ENCODE measurements around the gene REXO1. TPM values are rescaled to one million over a fixed set of nuclear protein-coding genes. Genes with fewer than 3 reads are reported as not detected.

REXO1 gene
- total RNA-seq, 1 donor from 2014 or later: 5.7 TPM

- Histone ChIP-seq H3K36me3 (ENCODE audit: control insufficient read depth in 3 of 3, insufficient read depth in 3 of 3, low read length in 3 of 3) (peaks cover 0 to 3% (median 0%) of the 10 kb centered on the region in 3 donors), H3K9me3 (ENCODE audit: control insufficient read depth in 3 of 3, low read length in 3 of 3) (no peaks in the 10 kb centered on the region), H3K4me1 (ENCODE audit: control insufficient read depth in 3 of 3, insufficient read depth in 3 of 3, low read length in 3 of 3) (peaks cover 16 to 22% (median 21%) of the 10 kb centered on the region in 3 donors), H3K27me3 (ENCODE audit: control insufficient read depth in 3 of 3, insufficient read depth in 3 of 3, low read length in 3 of 3) (no peaks in the 10 kb centered on the region), H3K4me3 (ENCODE audit: low read length in 3 of 3) (no peak overlapping the region), H3K27ac (ENCODE audit: low read depth, low read length) (no peak overlapping the region), H3K9ac (ENCODE audit: low read depth in 1 of 3, low read length in 3 of 3) (no peak overlapping the region)
Observed at GRCh38 chr19:1868971-1869370, 20.7 kb upstream of the REXO1 start.

- peaks cover 3 to 7% (median 6%) of the 10 kb centered on the region in 3 donors for H3K4me1 ChIP-seq (ENCODE audit: control insufficient read depth in 3 of 3, insufficient read depth in 3 of 3, low read length in 3 of 3)
- peaks cover 0 to 3% (median 0%) of the 10 kb centered on the region in 3 donors for H3K36me3 ChIP-seq (ENCODE audit: control insufficient read depth in 3 of 3, insufficient read depth in 3 of 3, low read length in 3 of 3)
- H3K9me3 ChIP-seq (ENCODE audit: control insufficient read depth in 3 of 3, low read length in 3 of 3): no peaks in the 10 kb centered on the region
- H3K27me3 ChIP-seq (ENCODE audit: control insufficient read depth in 3 of 3, insufficient read depth in 3 of 3, low read length in 3 of 3): no peaks in the 10 kb centered on the region
- H3K27ac ChIP-seq (ENCODE audit: low read depth, low read length): no peak overlapping the region
- no peak overlapping the region for H3K4me3 ChIP-seq (ENCODE audit: low read length in 3 of 3)
- no peak overlapping the region for H3K9ac ChIP-seq (ENCODE audit: low read depth in 1 of 3, low read length in 3 of 3)
Observed at GRCh38 chr19:1867349-1867724, 19.1 kb upstream of the REXO1 start.

DNA sequence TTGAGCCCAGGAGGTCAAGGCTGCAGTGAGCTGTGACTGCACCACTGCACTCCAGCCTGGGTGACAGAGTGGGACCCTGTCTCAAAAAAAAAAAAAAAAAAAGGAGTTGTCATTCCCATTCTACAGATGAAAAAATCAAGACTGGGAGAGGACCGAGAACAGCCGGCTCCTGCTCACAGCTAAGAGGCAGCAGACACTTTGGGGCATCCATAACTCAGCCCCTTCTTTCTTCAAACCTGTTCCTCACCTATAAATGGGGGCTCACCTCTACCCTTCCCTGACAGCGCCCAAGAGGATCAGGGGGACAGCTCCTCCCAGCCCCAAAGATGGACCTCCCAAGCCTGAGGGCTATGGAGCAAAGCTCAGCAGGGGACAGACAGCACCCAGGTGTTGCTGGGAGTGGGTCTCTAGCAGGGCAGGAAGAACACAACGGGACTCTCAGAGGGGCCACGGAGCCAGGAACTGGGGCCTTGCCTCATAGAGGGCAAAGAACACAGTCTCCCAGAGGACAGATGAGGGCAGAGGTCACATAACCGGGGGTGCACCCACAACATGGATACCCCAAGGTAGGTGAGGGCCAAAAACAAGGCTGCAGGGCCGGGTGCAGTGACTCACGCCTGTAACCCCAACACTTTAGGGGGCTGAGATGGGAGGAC, 18.5 kb upstream of the REXO1 start:
- H3K4me3 ChIP-seq (ENCODE audit: low read length in 3 of 3): no peak overlapping the region
- H3K36me3 ChIP-seq (ENCODE audit: control insufficient read depth in 3 of 3, insufficient read depth in 3 of 3, low read length in 3 of 3): peaks cover 0 to 3% (median 0%) of the 10 kb centered on the region in 3 donors
- peaks cover 3 to 10% (median 8%) of the 10 kb centered on the region in 3 donors for H3K4me1 ChIP-seq (ENCODE audit: control insufficient read depth in 3 of 3, insufficient read depth in 3 of 3, low read length in 3 of 3)
- no peaks in the 10 kb centered on the region for H3K9me3 ChIP-seq (ENCODE audit: control insufficient read depth in 3 of 3, low read length in 3 of 3)
- H3K27ac ChIP-seq (ENCODE audit: low read depth, low read length): no peak overlapping the region
- no peaks in the 10 kb centered on the region for H3K27me3 ChIP-seq (ENCODE audit: control insufficient read depth in 3 of 3, insufficient read depth in 3 of 3, low read length in 3 of 3)
- no peak overlapping the region for H3K9ac ChIP-seq (ENCODE audit: low read depth in 1 of 3, low read length in 3 of 3)

GRCh38 chr19:1865172-1866010, 17.1 kb upstream of the REXO1 start:
- H3K9ac ChIP-seq (ENCODE audit: low read depth in 1 of 3, low read length in 3 of 3): peak overlapping the region; percentile 51 to 75 (median 69)
- H3K27me3 ChIP-seq (ENCODE audit: control insufficient read depth in 3 of 3, insufficient read depth in 3 of 3, low read length in 3 of 3): peaks cover 0 to 4% (median 0%) of the 10 kb centered on the region in 3 donors
- peak overlapping the region; percentile 83 for H3K27ac ChIP-seq (ENCODE audit: low read depth, low read length)
- no peaks in the 10 kb centered on the region for H3K36me3 ChIP-seq (ENCODE audit: control insufficient read depth in 3 of 3, insufficient read depth in 3 of 3, low read length in 3 of 3)
- H3K4me3 ChIP-seq (ENCODE audit: low read length in 3 of 3): peak overlapping the region in 1 of 3 donors; percentile 71
- H3K9me3 ChIP-seq (ENCODE audit: control insufficient read depth in 3 of 3, low read length in 3 of 3): no peaks in the 10 kb centered on the region
- H3K4me1 ChIP-seq (ENCODE audit: control insufficient read depth in 3 of 3, insufficient read depth in 3 of 3, low read length in 3 of 3): peaks cover 12 to 24% (median 16%) of the 10 kb centered on the region in 3 donors

DNA sequence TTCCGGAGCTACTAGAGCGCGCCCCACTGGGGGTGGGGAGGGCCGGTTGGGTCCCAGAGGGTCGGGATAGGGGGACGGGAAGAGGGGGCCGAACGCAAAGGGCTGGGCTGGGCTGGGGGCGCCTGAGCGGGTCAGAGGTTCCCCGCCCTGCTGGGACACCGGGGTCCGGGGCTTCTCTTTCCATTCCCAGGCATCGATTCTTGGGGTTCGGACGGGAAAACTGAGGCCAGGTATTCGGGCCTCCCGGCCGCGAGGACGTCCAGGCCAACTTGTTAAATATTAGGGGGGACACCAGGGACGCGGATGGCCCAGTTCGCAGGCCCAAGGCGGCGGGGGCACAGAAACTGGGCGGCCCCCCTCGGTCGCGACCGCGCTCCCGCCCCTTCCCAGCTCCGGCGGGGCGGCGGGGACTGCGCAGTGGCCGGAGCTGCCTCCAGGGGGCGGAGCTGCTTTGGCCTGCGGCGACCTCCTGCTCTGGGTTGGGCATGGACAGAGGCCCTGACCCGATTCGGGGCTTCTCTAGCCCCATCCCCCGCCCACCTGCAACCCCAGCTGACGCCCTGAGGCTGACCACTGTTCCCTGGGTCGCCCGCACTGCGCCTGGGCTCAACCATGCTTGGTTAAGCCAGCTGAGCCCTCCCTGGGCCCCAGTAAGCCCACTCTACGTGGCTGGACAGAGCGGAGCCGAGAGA, 16.3 kb upstream of the REXO1 start:
- no peaks in the 10 kb centered on the region for H3K9me3 ChIP-seq (ENCODE audit: control insufficient read depth in 3 of 3, low read length in 3 of 3)
- H3K4me3 ChIP-seq (ENCODE audit: low read length in 3 of 3): peak overlapping the region; percentile 62 to 72 (median 71)
- H3K4me1 ChIP-seq (ENCODE audit: control insufficient read depth in 3 of 3, insufficient read depth in 3 of 3, low read length in 3 of 3): peaks cover 12 to 28% (median 22%) of the 10 kb centered on the region in 3 donors
- H3K27ac ChIP-seq (ENCODE audit: low read depth, low read length): peak overlapping the region; percentile 83
- peaks cover 0 to 4% (median 0%) of the 10 kb centered on the region in 3 donors for H3K27me3 ChIP-seq (ENCODE audit: control insufficient read depth in 3 of 3, insufficient read depth in 3 of 3, low read length in 3 of 3)
- H3K36me3 ChIP-seq (ENCODE audit: control insufficient read depth in 3 of 3, insufficient read depth in 3 of 3, low read length in 3 of 3): no peaks in the 10 kb centered on the region
- peak overlapping the region; percentile 51 to 75 (median 69) for H3K9ac ChIP-seq (ENCODE audit: low read depth in 1 of 3, low read length in 3 of 3)

DNA sequence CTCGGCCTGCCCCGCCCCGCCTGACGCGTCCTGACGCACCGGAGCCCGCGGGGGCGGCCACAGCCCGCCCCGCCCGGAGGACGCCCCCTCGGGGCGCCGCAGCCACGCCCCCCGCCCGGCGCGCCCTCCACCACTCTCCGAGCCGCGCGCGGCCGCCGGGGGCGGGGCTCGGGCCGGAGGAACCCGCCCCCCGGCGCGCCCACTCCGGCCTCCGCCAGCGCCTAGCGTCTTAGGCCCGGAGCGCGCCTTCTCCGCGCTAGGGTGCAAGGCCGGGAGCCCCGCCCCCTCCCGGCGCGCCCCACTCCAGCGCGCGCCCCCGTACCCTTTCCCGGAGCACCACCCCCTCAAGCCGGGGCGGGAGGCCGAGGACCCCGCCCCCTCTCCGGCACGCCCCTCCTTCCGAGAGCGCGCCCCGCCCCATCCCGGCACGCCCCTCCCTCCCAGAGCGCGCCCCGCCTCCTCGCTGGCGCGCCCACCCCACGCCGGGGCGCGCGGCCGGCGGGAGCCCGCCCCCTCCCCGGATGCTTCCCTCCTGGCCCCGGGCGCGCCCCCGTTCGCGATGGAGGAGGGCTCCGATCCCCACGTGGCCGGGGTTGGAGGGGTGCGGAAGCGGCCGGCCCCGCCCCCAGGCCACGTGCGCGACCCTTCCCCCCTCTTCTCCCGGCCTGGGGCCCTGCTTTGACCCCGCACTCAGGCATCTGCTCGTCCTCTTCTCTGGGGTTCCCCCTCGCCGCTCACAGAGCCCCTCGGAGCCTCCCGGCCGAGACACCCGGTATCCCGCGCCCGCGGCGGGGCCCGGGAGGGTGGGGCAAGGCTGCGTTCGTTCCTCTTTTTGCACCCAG, 15.6 kb upstream of the REXO1 start:
- H3K27ac ChIP-seq (ENCODE audit: low read depth, low read length): peak overlapping the region; percentile 83
- no peaks in the 10 kb centered on the region for H3K9me3 ChIP-seq (ENCODE audit: control insufficient read depth in 3 of 3, low read length in 3 of 3)
- no peaks in the 10 kb centered on the region for H3K36me3 ChIP-seq (ENCODE audit: control insufficient read depth in 3 of 3, insufficient read depth in 3 of 3, low read length in 3 of 3)
- H3K4me1 ChIP-seq (ENCODE audit: control insufficient read depth in 3 of 3, insufficient read depth in 3 of 3, low read length in 3 of 3): peaks cover 12 to 31% (median 23%) of the 10 kb centered on the region in 3 donors
- H3K9ac ChIP-seq (ENCODE audit: low read depth in 1 of 3, low read length in 3 of 3): peak overlapping the region; percentile 33 to 75 (median 69)
- peaks cover 0 to 7% (median 0%) of the 10 kb centered on the region in 3 donors for H3K27me3 ChIP-seq (ENCODE audit: control insufficient read depth in 3 of 3, insufficient read depth in 3 of 3, low read length in 3 of 3)
- H3K4me3 ChIP-seq (ENCODE audit: low read length in 3 of 3): peak overlapping the region; percentile 62 to 72 (median 71)

GRCh38 chr19:1863328-1863637, 15.0 kb upstream of the REXO1 start, which contains the start of gene KLF16:
Gene KLF16, minus strand, starts transcription at chr19:1863579. Its CDS starts 82 bp downstream, at chr19:1863497.
- H3K36me3 ChIP-seq (ENCODE audit: control insufficient read depth in 3 of 3, insufficient read depth in 3 of 3, low read length in 3 of 3): no peaks in the 10 kb centered on the region
- H3K4me1 ChIP-seq (ENCODE audit: control insufficient read depth in 3 of 3, insufficient read depth in 3 of 3, low read length in 3 of 3): peaks cover 12 to 35% (median 23%) of the 10 kb centered on the region in 3 donors
- peak within 1 kb of the TSS; percentile 83 for H3K27ac ChIP-seq (ENCODE audit: low read depth, low read length)
- peak within 1 kb of the TSS; percentile 51 to 75 (median 69) for H3K9ac ChIP-seq (ENCODE audit: low read depth in 1 of 3, low read length in 3 of 3)
- peak within 1 kb of the TSS; percentile 62 to 72 (median 71) for H3K4me3 ChIP-seq (ENCODE audit: low read length in 3 of 3)
- peaks cover 0 to 11% (median 3%) of the 10 kb centered on the region in 3 donors for H3K27me3 ChIP-seq (ENCODE audit: control insufficient read depth in 3 of 3, insufficient read depth in 3 of 3, low read length in 3 of 3)
- H3K9me3 ChIP-seq (ENCODE audit: control insufficient read depth in 3 of 3, low read length in 3 of 3): no peaks in the 10 kb centered on the region

GRCh38 chr19:1862424-1863327, 14.4 kb upstream of the REXO1 start:
- peaks cover 12 to 41% (median 30%) of the 10 kb centered on the region in 3 donors for H3K4me1 ChIP-seq (ENCODE audit: control insufficient read depth in 3 of 3, insufficient read depth in 3 of 3, low read length in 3 of 3)
- peaks cover 0 to 13% (median 4%) of the 10 kb centered on the region in 3 donors for H3K27me3 ChIP-seq (ENCODE audit: control insufficient read depth in 3 of 3, insufficient read depth in 3 of 3, low read length in 3 of 3)
- no peaks in the 10 kb centered on the region for H3K9me3 ChIP-seq (ENCODE audit: control insufficient read depth in 3 of 3, low read length in 3 of 3)
- H3K4me3 ChIP-seq (ENCODE audit: low read length in 3 of 3): peak overlapping the region; percentile 51 to 66 (median 61)
- no peaks in the 10 kb centered on the region for H3K36me3 ChIP-seq (ENCODE audit: control insufficient read depth in 3 of 3, insufficient read depth in 3 of 3, low read length in 3 of 3)
- peak overlapping the region in 2 of 3 donors; percentile 38 to 54 for H3K9ac ChIP-seq (ENCODE audit: low read depth in 1 of 3, low read length in 3 of 3)
- H3K27ac ChIP-seq (ENCODE audit: low read depth, low read length): peak overlapping the region; percentile 30
